ENCODE results near the gene PHLPP1. TPM values are rescaled to one million over a fixed set of nuclear protein-coding genes. Genes with fewer than 3 reads are reported as not detected.

PHLPP1 gene
- total RNA-seq: 8.7 and 12.3 TPM in 2 replicates

GRCh38 chr18:62715436-62715758 is at the start of gene PHLPP1:
PHLPP1 (plus strand) TSS chr18:62715541; CDS start chr18:62715684, 143 bp downstream.

Small RNA genes lying within 50 kb of the gene (small RNA-seq; reads per million reads assigned to genes)
- gene RNU6-142P: not detected

Other genes starting within 250 kb of the PHLPP1 start
- 10.1 and 10.6 TPM in 2 replicates for gene ZCCHC2, start 192.5 kb upstream of the PHLPP1 start, total RNA-seq